Measurements from ENCODE around the gene ATPAF1.

DNA sequence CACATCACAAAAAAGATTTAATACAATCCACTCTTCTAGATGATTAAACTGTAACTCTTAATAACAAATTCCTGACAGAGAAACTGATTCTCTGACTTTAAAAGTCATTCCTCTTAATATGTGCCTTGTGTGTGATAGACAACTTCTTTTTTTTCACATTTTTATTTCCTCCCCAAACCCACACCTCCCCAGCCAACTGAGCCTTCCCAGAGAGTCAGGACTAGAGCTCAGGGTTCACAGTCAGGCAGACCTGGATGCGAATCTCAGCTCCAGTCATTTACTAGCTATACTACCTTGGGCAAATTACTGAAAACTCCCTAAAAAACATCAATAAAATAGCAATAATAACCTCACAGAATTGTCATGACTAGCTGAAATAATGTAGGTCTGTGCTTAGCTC is 14.2 kb downstream of the ATPAF1 start:
- TF ChIP-seq EP300 (IDR thresholded peaks at IDR 0.05): no peak
- TF ChIP-seq, protein P1, sequence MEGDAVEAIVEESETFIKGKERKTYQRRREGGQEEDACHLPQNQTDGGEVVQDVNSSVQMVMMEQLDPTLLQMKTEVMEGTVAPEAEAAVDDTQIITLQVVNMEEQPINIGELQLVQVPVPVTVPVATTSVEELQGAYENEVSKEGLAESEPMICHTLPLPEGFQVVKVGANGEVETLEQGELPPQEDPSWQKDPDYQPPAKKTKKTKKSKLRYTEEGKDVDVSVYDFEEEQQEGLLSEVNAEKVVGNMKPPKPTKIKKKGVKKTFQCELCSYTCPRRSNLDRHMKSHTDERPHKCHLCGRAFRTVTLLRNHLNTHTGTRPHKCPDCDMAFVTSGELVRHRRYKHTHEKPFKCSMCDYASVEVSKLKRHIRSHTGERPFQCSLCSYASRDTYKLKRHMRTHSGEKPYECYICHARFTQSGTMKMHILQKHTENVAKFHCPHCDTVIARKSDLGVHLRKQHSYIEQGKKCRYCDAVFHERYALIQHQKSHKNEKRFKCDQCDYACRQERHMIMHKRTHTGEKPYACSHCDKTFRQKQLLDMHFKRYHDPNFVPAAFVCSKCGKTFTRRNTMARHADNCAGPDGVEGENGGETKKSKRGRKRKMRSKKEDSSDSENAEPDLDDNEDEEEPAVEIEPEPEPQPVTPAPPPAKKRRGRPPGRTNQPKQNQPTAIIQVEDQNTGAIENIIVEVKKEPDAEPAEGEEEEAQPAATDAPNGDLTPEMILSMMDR (IDR thresholded peaks at IDR 0.05): no peak
- TF ChIP-seq POLR2A (IDR thresholded peaks at IDR 0.05; ENCODE audit: low read length): no peak
- TF ChIP-seq KDM5A (IDR thresholded peaks at IDR 0.05): no peak
- TF ChIP-seq BHLHE40 (IDR thresholded peaks at IDR 0.05; ENCODE audit: low read depth, low read length): no peak
